Mesodermal cell (in vitro differentiated cells): ENCODE measurements around the gene AGPAT1.
A peak's percentile ranks its signal among the peaks of the same experiment; 100 is the strongest.
"Not testable (repeated sequence)": the region's sequence is repeated elsewhere in the genome, so short reads cannot be mapped to it uniquely, and the experiment has no call there.

Source experiments
- H3K27ac ChIP-seq: 2 replicates; pipeline ENCODE4 v1.7.0; 2013; ENCODE audit warnings: mild to moderate bottlenecking, low read depth, low read length, moderate library complexity; ENCODE audit not compliant: severe bottlenecking
- H3K36me3 ChIP-seq: 2 replicates; pipeline ENCODE4 v1.7.1; 2013; ENCODE audit warnings: mild to moderate bottlenecking, low read length, moderate library complexity; ENCODE audit not compliant: control insufficient read depth, insufficient read depth
- H3K4me1 ChIP-seq: one replicate; pipeline ENCODE4 v1.7.1; 2013; ENCODE audit warnings: mild to moderate bottlenecking, low read length; ENCODE audit not compliant: insufficient read depth, control insufficient read depth, poor library complexity, severe bottlenecking
- H3K4me3 ChIP-seq: 2 replicates; pipeline ENCODE4 v1.7.0; 2013; ENCODE audit warnings: low read length, control low read depth, mild to moderate bottlenecking; ENCODE audit not compliant: insufficient read depth, poor library complexity, severe bottlenecking; ENCODE audit errors: extremely low read depth
- H3K9me3 ChIP-seq: 2 replicates; pipeline ENCODE4 v1.7.1; 2013; ENCODE audit warnings: mild to moderate bottlenecking, low read length, moderate library complexity; ENCODE audit not compliant: control insufficient read depth
- WGBS, 2 experiments: methylation state at CpG; one replicate each; pipeline ENCODE4 v1.1.5; 2013; ENCODE audit warnings: missing lambda C conversion rate in 2 of 2; ENCODE audit not compliant: insufficient coverage in 2 of 2; 5-methylcytosine and 5-hydroxymethylcytosine counted together

AGPAT1 gene

GRCh38 chr6:32191696-32192607, 16.1 kb upstream of the AGPAT1 start:
- Histone ChIP-seq H3K4me3 (peak overlapping the region; percentile 26), H3K27ac (peak overlapping the region; percentile 73), H3K9me3 (no peaks in the 10 kb centered on the region), H3K4me1 (peaks cover 58% of the 10 kb centered on the region), H3K36me3 (peaks cover 22% of the 10 kb centered on the region)
- 92 to 96% methylated on average over 9 to 11 of the region's 15 CpGs for WGBS, 2 experiments

DNA sequence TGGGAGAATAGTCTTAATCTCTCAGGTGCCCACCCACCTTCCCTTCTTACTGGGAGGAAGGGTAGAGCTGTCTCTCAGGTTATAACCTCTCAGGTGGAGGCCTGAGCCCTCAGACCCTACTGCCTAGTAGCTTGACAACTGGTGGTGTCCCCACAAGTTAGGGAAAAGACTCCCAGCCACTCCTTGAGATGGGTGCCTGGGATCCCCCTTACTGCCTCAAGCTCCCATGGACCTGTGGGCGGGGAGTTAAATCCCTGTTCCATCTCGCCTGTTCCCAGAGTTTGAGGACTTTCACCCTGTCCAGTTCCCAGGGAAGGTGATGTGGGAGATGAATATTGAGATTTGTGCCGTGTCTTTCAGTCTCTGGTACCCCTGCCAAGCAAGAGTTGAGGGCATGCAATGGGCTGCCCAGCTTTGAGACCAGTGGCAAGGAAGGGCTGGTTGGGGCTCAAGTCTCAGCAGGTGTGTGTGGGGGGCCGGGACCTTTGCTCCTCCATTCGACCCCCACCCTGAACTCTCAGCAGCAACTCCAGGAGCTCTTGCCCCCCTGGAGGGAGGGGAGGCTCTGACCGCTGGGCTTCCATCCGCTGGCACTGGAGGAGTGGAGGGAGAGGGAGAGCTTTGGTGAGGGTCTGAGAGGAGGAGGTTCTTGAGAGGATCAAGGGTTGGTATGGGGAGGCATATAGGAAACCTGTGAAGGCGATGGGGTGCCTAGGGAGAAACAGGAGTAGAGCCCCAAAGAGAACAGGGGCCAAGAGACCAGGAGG, 15.2 kb upstream of the AGPAT1 start:
- Histone ChIP-seq H3K4me1 (peaks cover 56% of the 10 kb centered on the region), H3K36me3 (peaks cover 31% of the 10 kb centered on the region), H3K27ac (peak overlapping the region; percentile 45), H3K4me3 (peak overlapping the region; percentile 1), H3K9me3 (no peaks in the 10 kb centered on the region)
- 86 to 91% methylated on average over 6 to 7 of the region's 8 CpGs for WGBS, 2 experiments

DNA sequence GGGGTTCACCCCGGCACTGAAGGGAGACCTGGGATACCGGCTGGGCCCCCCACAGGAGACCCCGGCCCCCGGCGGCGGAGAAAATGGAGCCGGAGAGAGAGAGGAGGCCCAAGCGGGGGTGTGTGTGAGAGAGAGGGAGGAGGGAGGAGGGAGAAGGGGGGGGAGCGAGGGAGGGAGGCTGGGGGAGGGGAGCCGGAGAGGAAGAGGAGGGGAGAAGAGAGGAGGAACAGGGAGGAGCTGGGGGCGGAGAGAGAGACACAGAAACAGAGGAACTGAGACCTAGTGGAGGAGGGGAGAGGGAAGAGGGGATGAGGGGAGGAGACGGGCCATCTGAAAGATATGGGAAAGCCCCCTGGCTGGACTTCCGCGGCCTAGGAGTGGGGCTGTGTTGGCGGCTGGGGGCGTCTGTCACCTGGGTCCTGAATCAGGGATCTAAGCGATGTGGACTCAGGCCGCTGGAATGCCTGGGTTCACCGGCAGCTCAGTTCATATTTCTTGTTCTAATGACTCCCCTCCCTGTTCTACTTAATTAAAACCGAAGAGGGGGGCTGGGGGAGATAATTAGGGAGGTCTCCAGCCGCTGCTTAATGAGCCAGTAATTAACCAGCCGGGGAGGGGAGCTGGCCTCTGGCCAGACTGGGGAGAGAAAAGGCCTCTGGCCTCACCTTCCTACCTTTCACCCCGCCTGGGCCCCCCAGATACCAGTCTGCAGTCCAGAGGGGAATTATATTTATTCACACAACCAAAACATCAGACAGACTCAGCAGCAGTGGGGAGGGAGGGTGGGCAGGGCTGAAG, 14.4 kb upstream of the AGPAT1 start, which contains the start of gene PBX2:
Gene PBX2, minus strand, starts transcription at position 149 of the 798 bp plus-strand sequence. CDS start 287 bp downstream, outside the sequence.
- peaks cover 59% of the 10 kb centered on the region for H3K4me1 ChIP-seq
- 0% methylated on average over 4 to 7 of the region's 23 CpGs for WGBS, 2 experiments
- H3K4me3 ChIP-seq: peak within 1 kb of the TSS; percentile 74
- H3K36me3 ChIP-seq: peaks cover 34% of the 10 kb centered on the region
- peak within 1 kb of the TSS; percentile 82 for H3K27ac ChIP-seq
- no peaks in the 10 kb centered on the region for H3K9me3 ChIP-seq

GRCh38 chr6:32189742-32190053, 13.8 kb upstream of the AGPAT1 start:
- WGBS, 2 experiments: 3% methylated on average over 5 of the region's 23 CpGs; no CpG with 5 or more reads in 1 of the 2 experiments

GRCh38 chr6:32189069-32189741, 13.3 kb upstream of the AGPAT1 start:
- Histone ChIP-seq H3K4me1 (peaks cover 54% of the 10 kb centered on the region), H3K36me3 (peaks cover 37% of the 10 kb centered on the region), H3K4me3 (peak overlapping the region; percentile 74), H3K27ac (peak overlapping the region; percentile 82), H3K9me3 (no peaks in the 10 kb centered on the region)
- 7 to 16% methylated on average over 2 to 9 of the region's 10 CpGs for WGBS, 2 experiments

More at GRCh38 chr6:32189742-32190053, 13.8 kb upstream of the AGPAT1 start:
- Histone ChIP-seq H3K36me3 (peaks cover 34% of the 10 kb centered on the region), H3K4me3 (peak overlapping the region; percentile 74), H3K9me3 (no peaks in the 10 kb centered on the region), H3K27ac (peak overlapping the region; percentile 82), H3K4me1 (peaks cover 56% of the 10 kb centered on the region)

DNA sequence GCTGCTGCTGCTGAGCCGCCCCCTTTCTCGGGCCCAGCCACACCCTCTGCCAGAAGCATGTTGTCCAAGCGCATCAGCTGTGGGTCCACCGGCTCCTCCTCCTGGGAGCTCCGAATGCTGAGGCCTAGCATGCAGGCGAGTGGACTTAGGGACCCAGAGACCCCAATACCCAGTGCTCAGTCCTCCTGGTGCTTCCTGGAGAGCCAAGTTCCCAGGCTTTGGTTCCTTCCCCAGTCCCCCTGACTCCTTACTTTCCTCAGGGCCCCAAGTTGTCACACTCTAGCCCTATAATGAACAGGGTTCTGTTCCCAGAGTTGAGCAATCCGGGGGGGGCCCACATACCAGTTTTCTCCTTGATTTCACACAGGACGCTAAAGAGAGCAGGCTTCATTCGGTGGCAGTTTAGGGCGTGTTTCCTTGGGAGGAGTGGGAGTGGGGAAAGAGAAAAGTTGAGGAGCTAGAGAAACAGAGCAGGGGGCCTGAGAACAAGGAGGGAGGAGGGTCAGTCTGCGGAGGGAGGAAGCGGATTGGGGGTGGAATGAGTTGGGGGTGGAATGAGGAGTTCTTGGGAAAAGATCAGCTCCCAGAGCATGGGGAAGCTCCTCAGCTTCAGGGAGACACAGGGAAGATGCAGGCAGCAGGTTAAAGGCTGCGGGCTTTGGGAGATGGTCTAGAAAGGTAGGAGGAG, 12.6 kb upstream of the AGPAT1 start:
- H3K4me3 ChIP-seq: peak overlapping the region; percentile 74
- H3K36me3 ChIP-seq: peaks cover 44% of the 10 kb centered on the region
- WGBS, 2 experiments: 28 to 33% methylated on average over 7 to 10 of the region's 13 CpGs
- no peaks in the 10 kb centered on the region for H3K9me3 ChIP-seq
- H3K4me1 ChIP-seq: peaks cover 56% of the 10 kb centered on the region
- H3K27ac ChIP-seq: peak overlapping the region; percentile 82

- H3K27ac ChIP-seq, H3K9me3 ChIP-seq: not testable (repeated sequence)
- H3K36me3 ChIP-seq: peaks cover 50% of the 10 kb centered on the region
- WGBS, 2 experiments: 95 to 100% methylated on average over 3 to 4 of the region's 18 CpGs
- H3K4me1 ChIP-seq: peaks cover 49% of the 10 kb centered on the region
- H3K4me3 ChIP-seq: peak overlapping the region; percentile 74
Observed at GRCh38 chr6:32187725-32188380, 12.0 kb upstream of the AGPAT1 start.

- Histone ChIP-seq H3K4me1 (peaks cover 42% of the 10 kb centered on the region), H3K27ac (no peak overlapping the region), H3K9me3 (no peaks in the 10 kb centered on the region), H3K4me3 (no peak overlapping the region), H3K36me3 (peaks cover 56% of the 10 kb centered on the region)
- 95 to 97% methylated on average over 7 to 9 of the region's 12 CpGs for WGBS, 2 experiments
Observed at GRCh38 chr6:32187009-32187709, 11.3 kb upstream of the AGPAT1 start.
